Large intestine (tissue), 1 donor: Measurements from ENCODE around the gene PGS1. TPM values are rescaled to one million over a fixed set of nuclear protein-coding genes. Genes with fewer than 3 reads are reported as not detected.

ENCODE experiments used
- polyA plus RNA-seq: library from polyadenylated mRNA; unstranded; fragments of 120-200 nt; gene quantifications from one replicate; pipeline ENCODE4 v1.2.1, GENCODE V29; 2013

Gene PGS1
- polyA plus RNA-seq, 1 donor = 40.6 TPM

Other genes with a start within 250 kb of the PGS1 start
- gene TMC6, start 249.9 kb upstream of the PGS1 start, polyA plus RNA-seq = 69.9 TPM
- 7.6 TPM for gene TMC8, start 247.9 kb upstream of the PGS1 start, polyA plus RNA-seq
- gene C17orf99, start 232.3 kb upstream of the PGS1 start, polyA plus RNA-seq = 250 TPM
- gene SYNGR2, start 210.1 kb upstream of the PGS1 start, polyA plus RNA-seq = 156 TPM
- gene TK1, start 191.6 kb upstream of the PGS1 start, polyA plus RNA-seq = 19.7 TPM
- 50.8 TPM for gene AFMID, start 191.3 kb upstream of the PGS1 start, polyA plus RNA-seq
- 13.8 TPM for gene BIRC5, start 164.4 kb upstream of the PGS1 start, polyA plus RNA-seq
- 0.10 TPM for gene TMEM235, start 147.0 kb upstream of the PGS1 start, polyA plus RNA-seq
- gene SOCS3, start 18.6 kb upstream of the PGS1 start, polyA plus RNA-seq = 49.6 TPM
- gene DNAH17, start 198.7 kb downstream of the PGS1 start, polyA plus RNA-seq = 4.4 TPM